Measurements from ENCODE around the gene LIMD2. TPM values are rescaled to one million over a fixed set of nuclear protein-coding genes. Genes with fewer than 3 reads are reported as not detected.

The LIMD2 gene
- total RNA-seq, 1 donor from 2014 or later: 11.3 TPM

Other genes starting within 250 kb of the LIMD2 start
- gene ACE, start 223.1 kb downstream of the LIMD2 start, total RNA-seq: 14.1 TPM
- gene KCNH6, start 176.8 kb downstream of the LIMD2 start, total RNA-seq: not detected
- gene DCAF7, start 149.6 kb downstream of the LIMD2 start, total RNA-seq: 49.6 TPM
- gene TACO1, start 99.2 kb downstream of the LIMD2 start, total RNA-seq: 17.1 TPM
- gene MAP3K3, start 77.7 kb downstream of the LIMD2 start, total RNA-seq: 48.8 TPM
- gene STRADA, start 41.7 kb upstream of the LIMD2 start, total RNA-seq: 34.3 TPM
- 110 TPM for gene CCDC47, start 73.5 kb upstream of the LIMD2 start, total RNA-seq
- 130 TPM for gene DDX42, start 74.0 kb upstream of the LIMD2 start, total RNA-seq
- 115 TPM for gene PSMC5, start 127.3 kb upstream of the LIMD2 start, total RNA-seq
- 28.8 TPM for gene FTSJ3, start 127.5 kb upstream of the LIMD2 start, total RNA-seq
- 57.4 TPM for gene SMARCD2, start 142.6 kb upstream of the LIMD2 start, total RNA-seq
- gene CSH2, start 173.6 kb upstream of the LIMD2 start, total RNA-seq: not detected
- gene GH2, start 181.8 kb upstream of the LIMD2 start, total RNA-seq: not detected
- not detected for gene CSH1, start 196.4 kb upstream of the LIMD2 start, total RNA-seq
- not detected for gene CSHL1, start 211.1 kb upstream of the LIMD2 start, total RNA-seq
- not detected for gene GH1, start 218.7 kb upstream of the LIMD2 start, total RNA-seq
- 4.3 TPM for gene CD79B, start 232.2 kb upstream of the LIMD2 start, total RNA-seq

Measured in mesenteric fat pad (tissue), 1 donor.